ENCODE measurements around the gene SECTM1.
"Not testable (repeated sequence)": the region's sequence is repeated elsewhere in the genome, so short reads cannot be mapped to it uniquely, and the experiment has no call there.

The SECTM1 gene

GRCh38 chr17:82333279-82334171 lies at the start of gene SECTM1:
SECTM1 (minus strand) TSS chr17:82333766; CDS start chr17:82327240, 6,526 bp downstream.
- no peak for DNase-seq

- DNase-seq = no peak
Measured at GRCh38 chr17:82382933-82383255, 49.3 kb upstream of the SECTM1 start.

GRCh38 chr17:82382220-82382932 lies 48.8 kb upstream of the SECTM1 start:
- DNase-seq = not testable (repeated sequence)

- DNase-seq = not testable (repeated sequence)
Measured at GRCh38 chr17:82381703-82382009, 48.1 kb upstream of the SECTM1 start.

- no peak for DNase-seq
Measured at GRCh38 chr17:82380860-82381702, 47.5 kb upstream of the SECTM1 start.

GRCh38 chr17:82378741-82379021 lies 45.1 kb upstream of the SECTM1 start:
- no peak for DNase-seq

- no peak for DNase-seq
Measured at GRCh38 chr17:82377924-82378740, 44.6 kb upstream of the SECTM1 start.

- DNase-seq = not testable (repeated sequence)
Measured at GRCh38 chr17:82377294-82377693, 43.7 kb upstream of the SECTM1 start.

GRCh38 chr17:82376042-82376730 lies 42.6 kb upstream of the SECTM1 start:
- DNase-seq = no peak

- DNase-seq = no peak
Measured at GRCh38 chr17:82375359-82376041, 41.9 kb upstream of the SECTM1 start.

- no peak for DNase-seq
Measured at GRCh38 chr17:82374626-82375331, 41.2 kb upstream of the SECTM1 start.

GRCh38 chr17:82373731-82374625 lies 40.4 kb upstream of the SECTM1 start:
- DNase-seq = no peak

GRCh38 chr17:82373072-82373452 lies 39.5 kb upstream of the SECTM1 start:
- DNase-seq = not testable (repeated sequence)

GRCh38 chr17:82372249-82373071 lies 38.9 kb upstream of the SECTM1 start:
- DNase-seq = no peak

GRCh38 chr17:82371333-82372248 lies 38.0 kb upstream of the SECTM1 start, which contains the start of gene UTS2R:
UTS2R (plus strand) TSS chr17:82371765; CDS start chr17:82374325, 2,560 bp downstream.
- no peak for DNase-seq

- DNase-seq = peak; percentile 41
Measured at GRCh38 chr17:82370471-82371332, 37.1 kb upstream of the SECTM1 start.

GRCh38 chr17:82369211-82369610 lies 35.6 kb upstream of the SECTM1 start:
- DNase-seq = no peak
